ENCODE data around the gene NFASC.

GRCh38 chr1:204858363-204858821 lies 12.3 kb upstream of the NFASC start:
- TF ChIP-seq CTCF (IDR thresholded peaks at IDR 0.05), result no peak
- no peak for TF ChIP-seq POLR2A (IDR thresholded peaks at IDR 0.05)

All from adrenal gland (tissue), 5 donors.